ENCODE data around the gene AGPAT3. TPM values are rescaled to one million over a fixed set of nuclear protein-coding genes. Genes with fewer than 3 reads are reported as not detected.

AGPAT3 gene
- total RNA-seq, 1 experiment from 2014 or later, result 58.3 TPM

DNA sequence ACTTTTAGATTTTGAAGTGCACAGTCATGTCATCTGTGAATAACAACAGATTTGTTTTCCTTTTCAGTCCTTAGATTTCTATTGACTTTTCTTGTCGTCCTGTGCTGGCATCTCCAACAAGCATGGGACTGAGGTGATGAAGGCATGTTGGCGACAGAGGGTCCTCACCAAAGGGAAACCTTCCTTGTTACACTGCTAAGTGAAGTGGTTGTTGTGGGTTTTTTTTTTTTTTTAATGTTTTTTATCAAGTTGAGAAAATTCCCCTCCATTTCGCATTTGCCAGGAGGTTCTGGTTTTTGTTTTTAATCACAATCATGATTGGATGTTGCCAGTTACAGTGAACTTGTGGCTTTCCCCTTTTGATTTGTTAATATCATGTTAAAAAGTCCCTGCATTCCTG, 24.0 kb downstream of the AGPAT3 start:
- no peak for DNase-seq (ENCODE audit: unreplicated experiment)
- TF ChIP-seq, protein P1, sequence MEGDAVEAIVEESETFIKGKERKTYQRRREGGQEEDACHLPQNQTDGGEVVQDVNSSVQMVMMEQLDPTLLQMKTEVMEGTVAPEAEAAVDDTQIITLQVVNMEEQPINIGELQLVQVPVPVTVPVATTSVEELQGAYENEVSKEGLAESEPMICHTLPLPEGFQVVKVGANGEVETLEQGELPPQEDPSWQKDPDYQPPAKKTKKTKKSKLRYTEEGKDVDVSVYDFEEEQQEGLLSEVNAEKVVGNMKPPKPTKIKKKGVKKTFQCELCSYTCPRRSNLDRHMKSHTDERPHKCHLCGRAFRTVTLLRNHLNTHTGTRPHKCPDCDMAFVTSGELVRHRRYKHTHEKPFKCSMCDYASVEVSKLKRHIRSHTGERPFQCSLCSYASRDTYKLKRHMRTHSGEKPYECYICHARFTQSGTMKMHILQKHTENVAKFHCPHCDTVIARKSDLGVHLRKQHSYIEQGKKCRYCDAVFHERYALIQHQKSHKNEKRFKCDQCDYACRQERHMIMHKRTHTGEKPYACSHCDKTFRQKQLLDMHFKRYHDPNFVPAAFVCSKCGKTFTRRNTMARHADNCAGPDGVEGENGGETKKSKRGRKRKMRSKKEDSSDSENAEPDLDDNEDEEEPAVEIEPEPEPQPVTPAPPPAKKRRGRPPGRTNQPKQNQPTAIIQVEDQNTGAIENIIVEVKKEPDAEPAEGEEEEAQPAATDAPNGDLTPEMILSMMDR (IDR thresholded peaks at IDR 0.05; ENCODE audit: unreplicated experiment), result no peak
- peaks cover 9% of the 10 kb centered on the region for H3K4me1 Mint-ChIP-seq (ENCODE audit: insufficient read depth, unreplicated experiment)
- intact Hi-C loops (cut with micrococcal nuclease), result no loop called here
- no TSS peak for BruUV-seq (replicated peaks)
- H3K9me3 Mint-ChIP-seq (ENCODE audit: unreplicated experiment), result no peaks in the 10 kb centered on the region
- H3K36me3 Mint-ChIP-seq (ENCODE audit: insufficient read depth, unreplicated experiment), result peaks cover 17% of the 10 kb centered on the region
- H3K27ac Mint-ChIP-seq (ENCODE audit: low read depth, unreplicated experiment), result no peak overlapping the region
- no peak overlapping the region for H3K4me3 Mint-ChIP-seq (ENCODE audit: unreplicated experiment)
- ChIA-PET CTCF (interaction anchor here (0.8 kb wide), 1 partner anchor 9 kb away, joined by 3 read pairs; no protein-coding TSS in a partner anchor), POLR2A (interaction anchor here (1.4 kb wide), 1 partner anchor 21 kb away, joined by 4 read pairs; no protein-coding TSS in a partner anchor)
- H3K27me3 Mint-ChIP-seq (ENCODE audit: insufficient read depth, unreplicated experiment), result no peaks in the 10 kb centered on the region

DNA sequence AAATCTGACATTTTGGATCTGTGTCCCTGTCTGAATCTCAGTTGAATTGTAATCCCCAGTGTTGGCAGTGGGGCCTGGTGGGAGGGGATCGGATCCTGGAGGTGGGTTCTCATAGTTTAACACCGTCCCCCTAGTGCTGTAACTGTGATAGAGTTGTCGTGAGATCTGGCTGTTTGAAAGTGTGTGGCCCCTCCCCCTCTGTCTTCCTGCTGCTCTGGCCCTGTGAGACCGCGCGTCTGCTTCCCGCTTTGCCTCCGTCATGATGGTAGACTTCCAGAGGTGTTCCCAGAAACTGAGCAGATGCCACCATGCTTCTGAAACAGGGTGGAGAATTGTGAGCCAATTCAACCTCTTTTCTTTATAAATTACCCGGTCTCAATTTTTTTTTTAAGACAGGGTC, 25.0 kb downstream of the AGPAT3 start:
- H3K4me3 Mint-ChIP-seq (ENCODE audit: unreplicated experiment), result no peak overlapping the region
- BruUV-seq (replicated peaks), result no TSS peak
- H3K9me3 Mint-ChIP-seq (ENCODE audit: unreplicated experiment), result no peaks in the 10 kb centered on the region
- H3K4me1 Mint-ChIP-seq (ENCODE audit: insufficient read depth, unreplicated experiment), result peaks cover 5% of the 10 kb centered on the region
- TF ChIP-seq, protein P1 (IDR thresholded peaks at IDR 0.05; ENCODE audit: unreplicated experiment), result no peak
- intact Hi-C loops (cut with micrococcal nuclease), result no loop called here
- peaks cover 17% of the 10 kb centered on the region for H3K36me3 Mint-ChIP-seq (ENCODE audit: insufficient read depth, unreplicated experiment)
- H3K27ac Mint-ChIP-seq (ENCODE audit: low read depth, unreplicated experiment), result no peak overlapping the region
- H3K27me3 Mint-ChIP-seq (ENCODE audit: insufficient read depth, unreplicated experiment), result no peaks in the 10 kb centered on the region
- POLR2A ChIA-PET, result no interaction called here
- DNase-seq (ENCODE audit: unreplicated experiment), result no peak
- CTCF ChIA-PET, result no interaction called here

DNA sequence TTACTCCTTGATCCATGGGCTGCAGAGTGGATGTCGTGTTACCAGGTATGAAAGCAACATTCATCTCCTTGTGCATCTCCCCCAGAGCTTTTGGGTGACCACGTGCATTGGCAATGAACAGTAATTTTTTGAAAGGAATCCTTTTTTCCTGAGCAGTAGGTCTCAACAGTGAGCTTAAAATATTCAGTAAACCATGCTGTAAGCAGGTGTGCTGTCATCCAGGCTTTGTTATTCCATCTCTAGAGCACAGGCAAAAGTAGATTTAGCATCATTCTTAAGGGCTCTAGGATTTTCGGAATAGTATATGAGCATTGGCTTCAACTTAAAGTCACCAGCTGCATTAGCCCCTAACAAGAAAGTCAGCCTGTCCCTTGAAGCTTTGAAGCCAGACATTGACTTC, 27.3 kb downstream of the AGPAT3 start:
- intact Hi-C loops (cut with micrococcal nuclease), result no loop called here
- Mint-ChIP-seq H3K9me3 (ENCODE audit: unreplicated experiment) (no peaks in the 10 kb centered on the region), H3K36me3 (ENCODE audit: insufficient read depth, unreplicated experiment) (peaks cover 17% of the 10 kb centered on the region), H3K27me3 (ENCODE audit: insufficient read depth, unreplicated experiment) (no peaks in the 10 kb centered on the region), H3K4me1 (ENCODE audit: insufficient read depth, unreplicated experiment) (peaks cover 5% of the 10 kb centered on the region), H3K27ac (ENCODE audit: low read depth, unreplicated experiment) (no peak overlapping the region), H3K4me3 (ENCODE audit: unreplicated experiment) (no peak overlapping the region)
- no TSS peak for BruUV-seq (replicated peaks)
- POLR2A ChIA-PET, result no interaction called here
- TF ChIP-seq, protein P1 (IDR thresholded peaks at IDR 0.05; ENCODE audit: unreplicated experiment), result no peak
- CTCF ChIA-PET, result interaction anchor here (0.6 to 0.8 kb wide), 3 partner anchors 44 to 1008 kb away, joined by 3 to 4 read pairs (median 3); no protein-coding TSS in a partner anchor
- no peak for DNase-seq (ENCODE audit: unreplicated experiment)

DNA sequence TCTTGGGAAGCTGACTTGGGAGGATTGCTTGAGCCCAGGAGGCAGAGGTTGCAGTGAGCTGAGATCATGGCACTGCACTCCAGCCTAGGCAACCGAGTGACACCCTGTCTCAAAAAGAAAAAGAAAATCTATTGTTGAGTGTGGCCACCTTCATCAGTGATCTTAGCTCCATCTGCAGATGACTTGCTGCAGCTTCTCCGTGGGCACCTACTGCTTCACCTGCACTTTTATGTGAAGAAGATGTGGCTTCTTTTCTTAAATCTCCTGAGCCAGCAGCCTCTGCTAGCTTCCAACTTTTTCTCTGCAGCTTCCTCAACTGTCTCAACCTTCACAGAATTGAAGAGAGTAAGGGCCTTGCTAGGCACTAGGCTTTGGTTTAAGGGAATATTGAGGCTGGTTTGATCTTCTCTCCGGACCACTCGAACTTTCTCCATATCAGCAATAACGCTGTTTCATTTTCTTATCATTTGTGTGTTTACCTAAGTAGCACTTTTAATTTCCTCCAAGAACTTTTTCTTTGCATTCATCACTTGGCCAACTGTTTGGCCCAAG, 28.0 kb downstream of the AGPAT3 start:
- peaks cover 18% of the 10 kb centered on the region for H3K36me3 Mint-ChIP-seq (ENCODE audit: insufficient read depth, unreplicated experiment)
- H3K27me3 Mint-ChIP-seq (ENCODE audit: insufficient read depth, unreplicated experiment), result no peaks in the 10 kb centered on the region
- H3K9me3 Mint-ChIP-seq (ENCODE audit: unreplicated experiment), result no peaks in the 10 kb centered on the region
- intact Hi-C loops (cut with micrococcal nuclease), result no loop called here
- ChIA-PET CTCF (interaction anchor here (0.6 to 0.8 kb wide), 2 partner anchors 67 to 80 kb away, joined by 4 to 5 read pairs; no protein-coding TSS in a partner anchor), POLR2A (no interaction called here)
- no peak overlapping the region for H3K27ac Mint-ChIP-seq (ENCODE audit: low read depth, unreplicated experiment)
- DNase-seq (ENCODE audit: unreplicated experiment), result no peak
- BruUV-seq (replicated peaks), result no TSS peak
- TF ChIP-seq, protein P1 (IDR thresholded peaks at IDR 0.05; ENCODE audit: unreplicated experiment), result no peak
- peaks cover 5% of the 10 kb centered on the region for H3K4me1 Mint-ChIP-seq (ENCODE audit: insufficient read depth, unreplicated experiment)
- no peak overlapping the region for H3K4me3 Mint-ChIP-seq (ENCODE audit: unreplicated experiment)

Measured in MCF 10A (cell line).